Mesothelial cell of epicardium (in vitro differentiated cells): ENCODE data around the gene RER1. TPM values are rescaled to one million over a fixed set of nuclear protein-coding genes. Genes with fewer than 3 reads are reported as not detected.

Experiments
- DNase-seq, 2 experiments: peaks; one replicate each; pipeline ENCODE4 v3.0.0; 2021; ENCODE audit warnings: low spot score in 2 of 2; ENCODE audit not compliant: unreplicated experiment in 2 of 2
- H3K27ac Mint-ChIP-seq: 2 replicates; pipeline ENCODE4 v1.8.0; 2021; ENCODE audit warnings: mixed read lengths
- H3K27me3 Mint-ChIP-seq: 2 replicates; pipeline ENCODE4 v1.8.0; 2021; ENCODE audit warnings: low read depth, mixed read lengths
- H3K36me3 Mint-ChIP-seq: 2 replicates; pipeline ENCODE4 v1.8.0; 2021; ENCODE audit warnings: mixed read lengths
- H3K4me1 Mint-ChIP-seq: 2 replicates; pipeline ENCODE4 v1.8.0; 2021; ENCODE audit warnings: mixed read lengths
- H3K4me3 Mint-ChIP-seq: 2 replicates; pipeline ENCODE4 v1.8.0; 2021; ENCODE audit warnings: mild to moderate bottlenecking, moderate library complexity, mixed read lengths
- H3K9me3 Mint-ChIP-seq: 2 replicates; pipeline ENCODE4 v1.8.0; 2021; ENCODE audit warnings: mixed read lengths
- total RNA-seq: library from RNA; stranded (reverse); gene quantifications from 3 replicates; pipeline ENCODE4 v1.2.1, GENCODE V29; 2021
- TF ChIP-seq, protein P1 (sequence below): fragments of 200-600 bp; sonication (generic); IDR thresholded peaks from one replicate; pipeline ENCODE4 v1.5.0; 2021; ENCODE audit warnings: antibody characterized with exemption; ENCODE audit not compliant: unreplicated experiment

Gene RER1
- total RNA-seq, 1 donor from 2014 or later: 95.1 TPM

DNA sequence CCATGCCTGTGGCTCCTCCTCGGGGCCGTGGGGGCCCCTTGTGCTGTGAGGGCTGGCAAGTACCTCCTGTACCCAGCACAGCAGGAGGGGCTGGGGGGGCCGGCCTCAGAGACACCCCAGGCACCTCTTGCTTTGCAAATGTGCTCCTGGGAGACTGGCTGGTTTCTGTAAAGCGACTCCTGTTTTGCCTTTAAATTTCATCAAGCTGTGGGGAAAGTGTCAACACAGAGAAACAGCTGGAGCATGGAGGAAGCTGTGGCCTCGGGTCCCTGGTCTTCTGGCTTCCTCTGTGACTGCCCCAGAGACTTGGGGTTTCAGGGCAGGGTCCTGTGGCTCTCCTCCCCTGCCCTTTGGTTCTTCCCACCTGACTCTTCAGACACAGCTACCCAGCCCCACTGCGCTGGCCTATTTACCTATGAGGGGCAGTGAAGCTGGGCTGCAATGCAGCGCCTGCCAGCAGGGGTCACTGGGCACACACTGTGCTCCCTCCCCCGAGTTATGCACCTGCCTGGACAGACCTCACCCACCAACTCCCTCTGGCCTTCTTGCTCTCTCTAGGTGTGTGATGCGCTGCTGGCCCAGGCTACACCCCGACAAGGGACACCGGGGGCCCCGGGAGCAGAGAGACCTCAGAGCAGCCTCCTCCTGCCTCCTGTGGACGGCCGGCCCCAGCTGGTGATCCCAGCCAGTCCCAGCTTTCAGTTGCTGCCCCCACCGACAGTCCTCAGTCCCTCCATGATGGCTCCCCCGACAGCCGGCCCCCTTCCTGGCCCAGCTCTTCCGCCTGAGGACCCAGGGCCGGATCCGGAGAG lies 38.3 kb downstream of the RER1 start:
- H3K9me3 Mint-ChIP-seq: no peaks in the 10 kb centered on the region
- TF ChIP-seq, protein P1, sequence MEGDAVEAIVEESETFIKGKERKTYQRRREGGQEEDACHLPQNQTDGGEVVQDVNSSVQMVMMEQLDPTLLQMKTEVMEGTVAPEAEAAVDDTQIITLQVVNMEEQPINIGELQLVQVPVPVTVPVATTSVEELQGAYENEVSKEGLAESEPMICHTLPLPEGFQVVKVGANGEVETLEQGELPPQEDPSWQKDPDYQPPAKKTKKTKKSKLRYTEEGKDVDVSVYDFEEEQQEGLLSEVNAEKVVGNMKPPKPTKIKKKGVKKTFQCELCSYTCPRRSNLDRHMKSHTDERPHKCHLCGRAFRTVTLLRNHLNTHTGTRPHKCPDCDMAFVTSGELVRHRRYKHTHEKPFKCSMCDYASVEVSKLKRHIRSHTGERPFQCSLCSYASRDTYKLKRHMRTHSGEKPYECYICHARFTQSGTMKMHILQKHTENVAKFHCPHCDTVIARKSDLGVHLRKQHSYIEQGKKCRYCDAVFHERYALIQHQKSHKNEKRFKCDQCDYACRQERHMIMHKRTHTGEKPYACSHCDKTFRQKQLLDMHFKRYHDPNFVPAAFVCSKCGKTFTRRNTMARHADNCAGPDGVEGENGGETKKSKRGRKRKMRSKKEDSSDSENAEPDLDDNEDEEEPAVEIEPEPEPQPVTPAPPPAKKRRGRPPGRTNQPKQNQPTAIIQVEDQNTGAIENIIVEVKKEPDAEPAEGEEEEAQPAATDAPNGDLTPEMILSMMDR: no peak
- no peak overlapping the region for H3K27ac Mint-ChIP-seq
- H3K27me3 Mint-ChIP-seq: peaks cover 29% of the 10 kb centered on the region
- no peak overlapping the region for H3K4me3 Mint-ChIP-seq
- peaks cover 6% of the 10 kb centered on the region for H3K4me1 Mint-ChIP-seq
- no peak for DNase-seq
- H3K36me3 Mint-ChIP-seq: no peaks in the 10 kb centered on the region

GRCh38 chr1:2430592-2430973 lies 38.9 kb downstream of the RER1 start:
- Mint-ChIP-seq H3K4me1 (peaks cover 6% of the 10 kb centered on the region), H3K27me3 (peaks cover 29% of the 10 kb centered on the region), H3K4me3 (no peak overlapping the region), H3K36me3 (no peaks in the 10 kb centered on the region), H3K9me3 (no peaks in the 10 kb centered on the region), H3K27ac (no peak overlapping the region)
- TF ChIP-seq, protein P1: no peak
- no peak for DNase-seq

DNA sequence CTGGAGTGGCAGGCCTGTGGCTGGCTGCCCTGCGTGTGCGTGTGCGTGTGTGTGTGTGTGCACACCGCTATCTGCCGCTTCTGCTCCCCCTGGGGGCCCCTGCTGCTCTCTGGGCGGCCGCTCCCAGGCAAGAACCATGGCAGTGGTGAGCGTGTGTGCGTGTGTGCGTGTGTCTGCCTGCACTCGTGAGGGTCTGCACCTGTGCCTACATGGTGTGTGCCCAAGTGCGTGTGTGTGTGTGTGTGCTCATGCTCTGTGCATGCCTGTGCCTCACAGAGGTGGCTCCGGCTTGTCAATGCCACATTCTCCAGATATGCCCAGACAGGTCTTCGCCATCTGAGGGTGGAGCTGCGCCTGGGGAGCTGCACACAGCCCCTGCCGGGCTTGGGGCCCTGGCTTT lies 39.5 kb downstream of the RER1 start:
- Mint-ChIP-seq H3K27me3 (peaks cover 27% of the 10 kb centered on the region), H3K4me1 (peaks cover 6% of the 10 kb centered on the region), H3K36me3 (no peaks in the 10 kb centered on the region), H3K9me3 (no peaks in the 10 kb centered on the region), H3K4me3 (no peak overlapping the region), H3K27ac (no peak overlapping the region)
- TF ChIP-seq, protein P1: no peak
- DNase-seq: no peak

DNA sequence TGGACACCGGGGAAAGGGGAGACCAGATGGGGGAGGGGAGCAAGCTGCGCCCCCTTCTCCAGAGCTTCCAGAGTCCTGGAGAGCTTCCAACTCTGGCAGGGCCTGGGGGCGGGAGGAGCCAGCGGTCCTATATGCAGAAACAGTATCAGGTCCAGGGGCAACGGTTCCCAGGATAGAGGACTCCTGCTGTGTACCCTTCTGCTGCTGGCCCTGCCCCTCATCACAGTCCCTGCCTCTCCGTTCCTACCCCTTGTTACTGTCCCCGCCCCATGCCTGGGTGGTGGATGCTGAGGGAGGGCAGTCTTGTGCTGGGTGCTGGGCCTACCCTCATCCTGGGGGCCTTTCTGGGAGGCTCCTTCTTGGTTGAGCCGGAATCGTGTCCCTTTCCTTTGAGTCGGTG lies 39.9 kb downstream of the RER1 start:
- TF ChIP-seq, protein P1: no peak
- DNase-seq: no peak
- H3K9me3 Mint-ChIP-seq: no peaks in the 10 kb centered on the region
- no peak overlapping the region for H3K4me3 Mint-ChIP-seq
- H3K36me3 Mint-ChIP-seq: no peaks in the 10 kb centered on the region
- H3K27ac Mint-ChIP-seq: no peak overlapping the region
- peaks cover 27% of the 10 kb centered on the region for H3K27me3 Mint-ChIP-seq
- H3K4me1 Mint-ChIP-seq: peaks cover 6% of the 10 kb centered on the region

DNA sequence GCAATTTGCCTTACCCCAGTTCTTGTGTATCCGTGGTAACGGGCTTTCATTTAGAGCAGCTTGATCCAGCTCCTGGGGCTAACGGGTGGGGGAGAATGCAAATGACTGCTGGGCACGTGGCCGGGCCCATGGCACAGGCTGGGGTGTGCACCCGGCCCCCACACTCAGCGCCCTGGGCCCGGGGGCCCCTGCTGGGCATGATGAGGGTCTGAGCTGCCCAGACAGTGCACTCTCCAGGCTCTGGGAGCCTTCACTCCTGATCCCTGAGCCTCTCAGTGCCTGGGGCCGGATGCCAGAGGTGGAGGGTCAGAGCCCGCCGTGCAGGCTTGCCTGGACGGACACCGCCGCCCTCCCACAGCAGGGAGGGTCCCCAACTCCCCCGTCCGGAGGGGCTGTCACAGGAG lies 40.8 kb downstream of the RER1 start:
- Mint-ChIP-seq H3K9me3 (no peaks in the 10 kb centered on the region), H3K4me1 (peaks cover 6% of the 10 kb centered on the region), H3K4me3 (no peak overlapping the region), H3K36me3 (no peaks in the 10 kb centered on the region), H3K27me3 (peaks cover 33% of the 10 kb centered on the region), H3K27ac (no peak overlapping the region)
- DNase-seq: no peak
- TF ChIP-seq, protein P1: no peak
